ENCODE results near the gene SLC6A16. TPM values are rescaled to one million over a fixed set of nuclear protein-coding genes. Genes with fewer than 3 reads are reported as not detected.

Gene SLC6A16
- total RNA-seq = under 0.01 TPM in 2 replicates

DNA sequence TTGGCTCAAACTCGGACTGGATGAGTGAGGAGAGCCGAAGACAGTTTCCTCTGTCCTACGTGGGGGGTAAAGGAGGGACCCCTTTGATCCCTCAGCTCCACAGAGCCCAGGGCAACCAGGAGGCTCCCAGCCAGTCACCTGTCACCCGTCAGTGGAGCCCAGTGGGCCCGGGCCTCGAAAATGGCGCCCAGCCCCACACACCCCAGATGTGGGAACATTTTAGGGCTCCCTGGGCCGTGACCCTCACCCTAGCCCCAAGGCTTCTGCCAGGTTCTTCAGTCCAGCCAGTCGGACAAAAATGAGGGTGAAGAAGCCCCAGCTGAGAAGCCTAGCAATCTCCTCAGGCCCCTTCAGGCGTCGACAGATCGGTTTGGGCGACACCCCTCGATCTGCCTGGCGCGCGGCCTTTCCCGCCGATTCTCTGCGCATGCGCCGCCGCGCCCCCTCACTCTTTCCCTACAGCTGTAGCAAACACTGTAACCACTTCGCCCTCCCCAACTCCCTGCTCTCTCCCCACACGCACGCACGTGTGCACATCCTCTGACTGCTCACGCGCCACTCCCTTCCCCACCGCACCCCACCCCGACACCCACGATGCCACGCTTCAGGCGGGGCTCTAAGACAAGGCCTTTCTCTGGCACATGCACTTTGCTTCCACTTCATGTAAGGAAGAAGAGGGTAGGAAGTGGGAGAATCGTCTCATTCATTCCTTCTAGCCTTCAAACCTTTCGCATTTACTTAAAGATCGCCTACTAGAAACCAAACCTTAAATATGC lies at the start of gene SLC6A16:
Gene SLC6A16, minus strand, starts transcription at position 391 of the 776 bp plus-strand sequence. CDS start 13,844 bp downstream, outside the sequence.

DNA sequence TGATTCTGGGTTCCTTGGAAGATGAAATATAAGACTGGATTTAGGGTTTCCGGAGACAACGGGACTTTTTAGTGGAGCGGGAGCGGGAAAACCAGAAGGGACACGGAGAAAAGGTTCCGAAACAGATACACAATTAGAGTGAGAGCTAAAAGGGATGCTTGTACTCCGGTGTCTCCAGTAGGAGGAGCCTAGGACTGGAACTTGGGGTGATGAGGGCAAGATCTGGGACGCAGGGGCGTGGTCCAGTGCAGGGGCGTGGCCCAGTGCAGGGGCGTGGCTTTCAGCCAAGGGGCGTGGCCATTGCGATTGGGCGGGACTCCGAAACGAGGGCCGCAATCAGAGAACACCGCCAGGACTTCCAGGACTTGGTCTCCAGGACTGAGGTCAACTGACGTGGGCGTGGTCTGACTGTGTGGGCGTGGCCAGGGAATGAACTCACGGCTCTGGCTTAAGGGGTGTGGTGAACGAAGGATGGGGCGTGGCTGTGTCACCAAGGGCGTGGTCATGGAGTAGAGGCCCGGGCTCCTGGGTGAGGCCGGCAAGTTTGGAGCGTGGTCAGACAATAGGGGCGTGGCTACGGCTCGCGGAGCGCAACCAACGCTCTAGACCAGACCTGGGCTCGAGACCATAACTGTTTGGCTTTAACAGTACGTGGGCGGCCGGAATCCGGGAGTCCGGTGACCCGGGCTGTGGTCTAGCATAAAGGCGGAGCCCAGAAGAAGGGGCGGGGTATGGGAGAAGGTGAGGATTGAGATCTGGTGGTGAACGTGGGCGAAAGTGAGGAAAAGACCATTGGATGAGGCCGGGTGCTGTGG lies 38.5 kb upstream of the SLC6A16 start, which contains the start of gene DKKL1:
Gene DKKL1, plus strand, starts transcription at position 610 of the 815 bp plus-strand sequence. Its CDS starts 122 bp downstream, at position 732.

DNA sequence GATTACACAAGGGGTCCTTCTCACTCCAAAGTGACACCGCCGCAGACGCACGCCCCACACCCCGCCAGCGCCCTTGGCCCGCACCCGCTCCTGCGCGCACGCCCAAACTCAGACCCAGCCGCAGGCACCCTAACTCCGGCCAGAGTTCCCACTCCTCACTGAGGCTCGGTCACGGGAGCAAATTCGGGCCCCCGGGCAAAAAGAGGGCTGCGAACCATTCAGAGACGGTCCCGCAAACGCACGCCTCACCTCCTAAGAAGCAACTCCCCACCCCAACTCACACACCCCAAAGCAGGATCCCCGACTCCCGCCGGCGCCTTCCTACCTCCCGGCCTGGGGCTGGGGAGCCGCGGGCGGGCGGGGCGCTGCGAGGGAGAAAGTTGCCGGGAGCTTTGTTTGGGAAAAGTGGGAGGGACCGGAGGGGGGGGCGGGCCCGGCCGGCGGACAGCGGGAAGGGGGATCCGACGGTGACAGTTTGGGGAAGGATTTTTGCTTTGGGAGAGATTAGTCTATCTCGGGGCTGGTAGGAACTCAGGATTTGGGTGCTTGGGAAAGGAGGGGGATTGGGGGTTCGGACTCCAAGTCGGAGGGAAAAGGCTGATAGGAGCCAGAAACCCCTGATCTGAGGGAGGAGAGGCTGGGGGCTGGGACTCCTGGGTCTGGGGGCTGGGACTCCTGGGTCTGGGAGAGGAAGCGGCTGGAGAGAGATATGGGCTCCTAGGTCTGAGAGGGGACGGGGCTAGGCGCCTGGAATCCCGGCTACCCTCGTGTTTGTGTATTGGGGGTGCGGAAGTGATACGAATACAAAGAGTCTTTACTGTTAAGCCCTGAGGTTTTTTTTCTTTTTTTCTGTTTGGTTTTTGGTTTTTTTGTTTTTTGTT lies 37.3 kb upstream of the SLC6A16 start, which contains the start of gene TEAD2:
Gene TEAD2, minus strand, starts transcription at position 369 of the 881 bp plus-strand sequence. CDS start 2,341 bp downstream, outside the sequence.

DNA sequence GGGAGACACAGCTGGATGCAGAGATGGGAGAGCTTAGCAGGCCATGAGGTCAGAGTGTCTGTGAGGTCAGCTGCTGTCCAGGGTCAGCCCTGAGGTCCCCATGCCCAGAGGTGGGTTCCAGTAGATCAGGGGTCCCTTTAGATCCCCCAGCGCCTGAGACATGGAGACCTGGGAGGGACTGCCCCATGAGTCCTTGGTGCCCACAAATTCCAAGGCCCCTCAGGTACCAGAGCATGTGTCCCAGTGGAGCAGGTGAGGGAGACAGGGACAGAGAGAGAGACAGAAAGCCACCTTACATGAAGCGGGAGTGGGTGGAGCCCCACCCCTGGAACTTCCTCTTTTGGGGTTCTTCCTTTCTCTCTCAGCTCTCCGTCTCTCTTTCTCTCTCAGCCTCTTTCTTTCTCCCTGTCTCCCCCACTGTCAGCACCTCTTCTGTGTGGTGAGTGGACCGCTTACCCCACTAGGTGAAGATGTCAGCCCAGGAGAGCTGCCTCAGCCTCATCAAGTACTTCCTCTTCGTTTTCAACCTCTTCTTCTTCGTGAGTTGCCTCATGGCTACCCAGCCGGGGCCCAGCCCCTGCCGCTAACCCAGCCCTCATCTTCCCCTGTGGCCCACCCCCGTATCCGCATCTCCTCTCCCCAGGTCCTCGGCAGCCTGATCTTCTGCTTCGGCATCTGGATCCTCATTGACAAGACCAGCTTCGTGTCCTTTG lies 10.2 kb upstream of the SLC6A16 start, which contains the start of gene CD37:
Gene CD37, plus strand, starts transcription at position 336 of the 713 bp plus-strand sequence. Its CDS starts 135 bp downstream, at position 471.

Other genes with a start within 250 kb of the SLC6A16 start
- 101 and 166 TPM in 2 replicates for gene SNRNP70, start 239.7 kb downstream of the SLC6A16 start, total RNA-seq
- 4.8 and 13.1 TPM in 2 replicates for gene LIN7B, start 210.8 kb downstream of the SLC6A16 start, total RNA-seq
- gene C19orf73, start 206.0 kb downstream of the SLC6A16 start, total RNA-seq = 0.87 and 1.2 TPM in 2 replicates
- gene PPFIA3, start 205.6 kb downstream of the SLC6A16 start, total RNA-seq = 1.2 and 1.5 TPM in 2 replicates
- not detected in 2 replicates for gene HRC, start 169.8 kb downstream of the SLC6A16 start, total RNA-seq
- 10.2 and 17.1 TPM in 2 replicates for gene TRPM4, start 167.4 kb downstream of the SLC6A16 start, total RNA-seq
- gene CD37, start 10.2 kb upstream of the SLC6A16 start, total RNA-seq = 0.12 TPM in 1 of 2 replicates, not detected in the other
- 13.7 and 15.6 TPM in 2 replicates for gene TEAD2, start 37.2 kb upstream of the SLC6A16 start, total RNA-seq
- 0.25 and 0.33 TPM in 2 replicates for gene DKKL1, start 38.7 kb upstream of the SLC6A16 start, total RNA-seq
- gene KASH5, start 63.1 kb upstream of the SLC6A16 start, total RNA-seq = not detected in 2 replicates
- gene PTH2, start 98.2 kb upstream of the SLC6A16 start, total RNA-seq = not detected in 2 replicates
- 0.11 TPM in 1 of 2 replicates, not detected in the other for gene GFY, start 100.2 kb upstream of the SLC6A16 start, total RNA-seq
- gene SLC17A7, start 116.3 kb upstream of the SLC6A16 start, total RNA-seq = not detected in 2 replicates
- gene PIH1D1, start 126.6 kb upstream of the SLC6A16 start, total RNA-seq = 105 and 127 TPM in 2 replicates
- gene ALDH16A1, start 128.0 kb upstream of the SLC6A16 start, total RNA-seq = 33.4 and 53.8 TPM in 2 replicates
- 2.5 and 2.6 TPM in 2 replicates for gene FLT3LG, start 149.0 kb upstream of the SLC6A16 start, total RNA-seq
- gene RPL13A, start 162.4 kb upstream of the SLC6A16 start, total RNA-seq = 1,950 and 2,937 TPM in 2 replicates
- gene RPS11, start 171.2 kb upstream of the SLC6A16 start, total RNA-seq = 2,278 and 3,023 TPM in 2 replicates
- 21.7 and 56.0 TPM in 2 replicates for gene FCGRT, start 187.5 kb upstream of the SLC6A16 start, total RNA-seq
- gene RCN3, start 202.8 kb upstream of the SLC6A16 start, total RNA-seq = 136 and 287 TPM in 2 replicates